HG03457 (cell line): ENCODE data around the gene CNTLN.
"Not testable (repeated sequence)": the region's sequence is repeated elsewhere in the genome, so short reads cannot be mapped to it uniquely, and the experiment has no call there.

ENCODE experiments used
- ATAC-seq: cut with Tn5 transposase; IDR thresholded peaks from one replicate; pipeline ENCODE4 v1.9.1; 2021; ENCODE audit warnings: moderate number of reproducible peaks; ENCODE audit not compliant: unreplicated experiment

Gene CNTLN

DNA sequence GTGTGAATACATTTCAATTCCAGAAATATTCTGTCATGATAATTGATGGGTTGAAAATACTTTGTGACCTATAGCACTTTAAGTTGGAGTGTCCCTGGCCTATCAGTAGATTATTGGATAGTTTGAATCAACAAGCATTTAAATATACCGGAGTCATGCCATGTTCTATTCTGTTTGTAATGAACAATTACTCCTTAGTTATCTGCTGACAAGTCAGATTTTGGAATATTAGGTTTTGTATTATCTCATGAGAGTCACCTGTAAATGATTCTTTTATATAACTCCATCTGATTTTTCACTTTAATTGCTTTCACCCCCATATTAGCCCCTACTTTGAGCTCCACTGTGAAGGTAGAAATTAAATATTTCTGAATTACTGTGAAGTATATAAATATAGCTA, 351.6 kb downstream of the CNTLN start:
- no peak for ATAC-seq

DNA sequence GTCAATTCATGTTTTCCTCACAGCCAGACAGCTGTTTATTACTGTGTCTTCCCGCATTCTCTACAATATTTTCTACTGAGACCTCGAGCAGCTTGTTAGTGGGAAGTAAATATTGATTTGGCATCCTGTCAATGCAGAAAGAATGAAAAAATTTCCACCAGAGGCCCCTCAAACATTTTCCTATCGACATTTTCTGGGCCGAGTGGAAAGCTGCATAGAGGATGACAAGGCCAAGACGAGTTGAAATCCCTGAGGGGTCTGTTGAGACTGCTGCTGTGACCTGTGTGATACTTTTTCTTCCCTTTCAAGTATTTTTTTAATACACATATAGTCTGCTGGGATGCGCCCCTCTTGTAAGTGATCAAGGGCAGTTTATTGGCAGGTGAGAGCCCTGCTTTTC, 352.6 kb downstream of the CNTLN start:
- ATAC-seq = no peak

DNA sequence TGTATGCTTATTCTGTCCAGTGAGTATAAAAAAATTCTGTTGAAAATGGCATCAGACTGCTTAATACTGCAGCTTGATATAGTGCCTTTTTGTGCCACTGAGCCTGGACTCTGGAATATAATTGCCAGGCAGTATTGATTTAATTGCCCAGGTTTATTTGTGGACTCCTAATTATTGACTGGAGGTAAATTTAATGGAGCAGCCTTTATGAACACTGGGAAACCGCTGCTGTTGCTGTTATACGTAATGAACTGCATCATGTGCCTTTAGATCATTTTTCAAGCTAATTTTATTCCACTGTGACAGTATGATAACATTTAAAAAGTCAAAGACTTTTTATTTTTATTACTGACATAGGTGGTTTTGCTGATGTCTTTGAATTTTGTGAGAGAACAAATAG, 353.8 kb downstream of the CNTLN start:
- no peak for ATAC-seq

DNA sequence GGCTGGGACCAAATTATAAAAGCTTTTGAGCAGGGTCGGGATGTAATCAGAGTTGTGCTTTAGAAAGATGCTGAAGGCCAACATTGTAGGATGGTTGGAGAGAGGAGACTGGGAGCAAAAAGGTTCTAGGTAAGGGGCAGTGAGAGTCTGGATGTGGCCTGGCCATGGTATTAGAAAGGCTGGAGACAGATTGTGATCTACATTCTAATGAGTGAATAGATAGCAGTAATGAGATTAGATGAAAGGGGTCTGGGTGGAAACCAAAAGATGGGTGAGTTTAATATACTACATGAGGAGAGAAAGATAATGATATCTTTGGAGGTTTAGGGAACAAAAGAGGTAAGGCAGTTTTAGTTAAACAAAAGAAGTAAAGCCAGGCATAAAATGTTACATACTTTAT, 355.3 kb downstream of the CNTLN start:
- ATAC-seq = no peak

DNA sequence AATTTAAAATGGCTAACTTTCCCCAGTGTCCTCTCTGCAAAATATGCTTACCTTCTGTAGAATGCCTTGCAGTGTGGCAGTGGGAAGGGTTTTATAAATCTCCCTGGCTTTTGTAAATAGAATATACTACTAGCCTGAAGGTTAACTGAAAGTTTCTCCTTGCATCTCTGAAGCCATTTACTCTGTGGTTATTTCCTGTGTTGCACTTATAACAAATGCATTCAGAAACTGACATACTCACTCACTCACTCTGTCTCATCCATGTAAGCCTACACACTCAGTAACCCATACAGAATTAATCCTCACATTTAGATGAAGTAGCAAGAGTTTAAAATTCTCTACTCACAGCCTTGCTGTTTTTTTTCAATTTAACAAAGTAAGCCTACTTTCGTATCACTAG, 356.9 kb downstream of the CNTLN start:
- no peak for ATAC-seq

DNA sequence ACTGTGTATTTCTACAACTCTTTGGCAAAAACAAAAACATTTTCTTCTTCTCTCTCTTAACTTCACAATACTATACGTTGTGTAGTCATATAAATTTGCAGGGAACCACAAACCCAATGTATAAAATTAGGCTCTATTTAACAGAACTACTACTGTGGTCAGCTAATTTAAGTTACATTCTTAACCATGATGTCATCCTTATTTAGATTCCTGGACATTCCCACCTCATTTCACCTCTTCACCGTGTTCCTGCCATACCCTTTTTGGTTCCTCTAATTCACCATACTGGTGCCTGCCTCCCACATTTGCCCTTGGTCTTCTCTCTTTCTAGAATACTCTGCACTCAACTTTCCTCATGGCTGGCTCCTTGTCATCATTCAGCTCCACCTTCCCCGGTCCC, 368.4 kb downstream of the CNTLN start:
- ATAC-seq = no peak

DNA sequence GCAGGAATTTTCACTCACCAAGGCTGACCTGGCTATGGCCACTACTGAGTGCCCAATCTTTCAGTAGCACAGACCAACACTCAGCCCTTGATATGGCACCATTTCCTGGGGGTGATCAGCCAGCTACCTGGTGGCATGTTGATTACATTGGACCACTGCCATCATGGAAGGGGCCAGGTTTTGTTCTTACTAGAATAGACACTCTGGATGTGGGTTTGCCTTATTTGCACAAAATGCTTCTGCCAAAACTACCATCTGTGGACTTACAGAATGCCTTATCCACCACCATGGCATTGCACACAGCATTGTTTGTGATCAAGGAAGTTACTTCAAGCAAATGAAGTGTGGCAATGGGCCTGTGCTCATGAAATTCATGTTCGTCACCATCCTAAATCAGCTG, 374.3 kb downstream of the CNTLN start:
- ATAC-seq = no peak

DNA sequence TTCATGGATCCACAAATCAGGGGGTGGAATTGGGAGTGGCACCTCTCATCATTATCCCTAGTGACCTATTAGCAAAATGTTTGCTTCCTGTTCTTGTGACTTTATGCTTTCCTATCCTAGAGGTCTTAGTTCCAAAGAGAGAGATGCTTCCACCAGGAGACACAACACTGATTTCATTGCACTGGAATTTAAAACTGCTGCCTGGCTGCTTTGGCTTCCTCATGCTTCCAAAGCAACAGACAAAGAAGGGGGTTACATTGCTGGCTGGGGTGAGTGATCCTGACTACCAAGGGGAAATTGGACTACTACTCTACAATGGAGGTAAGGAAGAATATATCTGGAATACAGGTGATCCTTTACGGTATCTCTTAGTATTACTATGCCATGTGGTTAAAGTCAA, 374.9 kb downstream of the CNTLN start:
- no peak for ATAC-seq

DNA sequence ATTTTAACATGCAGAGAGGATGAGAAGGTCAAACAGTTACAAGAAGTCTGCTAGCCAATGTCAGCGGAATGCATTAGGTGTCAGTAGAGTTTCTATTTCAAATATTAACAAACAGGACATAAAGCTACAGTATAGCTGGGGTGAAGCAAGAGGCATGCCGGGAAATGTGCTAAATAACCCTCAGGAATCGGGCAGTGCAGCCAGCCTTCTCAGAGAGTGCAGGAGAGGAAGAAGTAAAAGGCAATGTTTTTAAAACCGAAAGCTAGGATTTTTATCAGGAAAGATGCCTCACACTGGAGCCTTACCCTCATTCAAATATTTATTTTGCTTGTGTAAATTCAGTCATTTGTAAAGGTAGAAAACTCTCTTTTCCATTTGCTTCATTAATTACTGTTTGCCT, 384.9 kb downstream of the CNTLN start:
- ATAC-seq = no peak

DNA sequence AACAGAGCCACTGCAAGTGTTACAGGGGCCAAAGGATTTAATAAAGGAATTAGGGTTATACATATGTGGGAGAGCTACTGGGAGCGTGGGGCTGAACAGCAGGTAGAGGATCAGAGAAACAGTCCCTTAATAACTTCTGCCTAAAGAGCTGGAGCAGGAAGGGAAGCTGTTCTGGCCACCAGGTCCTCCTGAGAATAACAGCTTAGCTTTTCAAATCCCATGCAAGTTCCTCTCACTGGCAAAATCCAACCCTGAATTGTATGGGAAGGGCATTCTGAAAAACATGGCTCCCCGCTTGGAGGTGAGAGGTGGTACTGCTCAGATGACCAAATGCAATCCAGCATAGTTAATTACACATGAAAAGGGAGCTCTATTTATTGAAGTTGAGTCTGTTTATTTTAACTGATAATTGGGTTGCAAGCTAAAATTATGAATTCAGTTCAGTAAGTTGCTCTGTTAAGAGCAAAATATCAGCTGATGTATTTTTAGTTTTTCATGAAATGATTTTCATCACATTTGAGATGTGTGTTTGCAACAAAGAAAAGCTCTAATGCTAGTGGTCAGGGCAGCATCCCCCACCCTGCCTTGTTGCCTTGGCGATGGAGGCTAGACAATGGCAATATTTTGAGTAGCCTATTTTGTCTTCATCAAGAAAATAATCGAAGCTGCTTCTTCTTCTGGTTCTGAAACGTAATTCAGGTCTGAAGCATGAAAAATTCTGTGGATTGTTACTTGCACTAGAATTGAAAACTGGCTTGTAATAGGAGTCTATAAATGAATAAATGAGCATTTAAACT, 385.6 kb downstream of the CNTLN start:
- ATAC-seq = no peak

DNA sequence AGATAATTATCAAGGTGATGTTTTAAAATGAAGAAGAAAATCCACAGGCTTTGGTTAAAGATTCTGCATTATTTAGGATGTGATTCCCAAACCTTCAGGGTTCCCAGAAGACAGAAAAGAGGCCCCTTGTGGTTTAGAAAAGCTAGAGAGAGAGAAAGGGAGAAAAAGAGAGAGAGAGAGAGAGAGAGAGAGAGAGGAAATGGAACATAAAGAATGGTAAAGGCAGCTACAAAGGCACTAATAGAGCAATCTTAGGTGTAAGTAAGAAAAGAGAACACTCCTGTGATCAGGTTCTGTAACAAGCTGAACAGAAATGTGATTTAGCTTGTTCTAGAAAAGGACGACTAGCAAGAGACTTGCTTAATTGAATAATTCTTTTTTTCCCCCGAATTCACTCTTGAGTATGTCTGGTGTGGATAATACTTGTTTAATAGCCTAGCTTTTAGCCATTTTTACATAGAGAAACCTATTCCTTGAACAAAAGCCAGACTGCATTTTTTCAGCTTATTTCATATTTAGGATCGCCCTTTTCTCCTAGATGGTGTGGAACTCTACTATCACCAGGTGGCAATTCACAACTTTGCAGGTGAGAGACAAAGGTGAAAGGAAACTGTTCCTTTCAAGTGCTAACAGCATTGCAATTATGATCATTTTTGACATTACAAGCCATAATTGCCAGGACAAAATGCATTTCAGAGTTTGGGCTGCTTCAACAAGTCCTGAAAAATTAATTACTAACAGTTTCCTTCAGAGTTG, 386.4 kb downstream of the CNTLN start:
- ATAC-seq = no peak

DNA sequence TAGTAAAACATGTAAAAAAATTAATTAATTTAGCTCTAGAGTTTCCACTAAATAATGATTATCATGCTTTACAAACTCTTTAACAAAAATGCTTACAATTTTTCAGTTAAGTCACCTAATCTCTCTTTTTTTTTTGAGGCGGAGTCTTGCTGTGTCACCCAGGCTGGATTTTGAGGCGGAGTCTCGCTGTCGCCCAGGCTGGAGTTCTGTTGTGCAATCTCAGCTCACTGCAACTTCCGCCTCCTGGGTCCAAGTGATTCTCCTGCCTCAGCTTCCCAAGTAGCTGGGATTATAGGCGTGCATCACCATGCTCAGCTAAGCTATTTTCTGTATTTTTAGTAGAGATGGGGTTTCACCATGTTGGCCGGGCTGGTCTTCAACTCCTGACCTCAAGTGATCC, 391.9 kb downstream of the CNTLN start:
- ATAC-seq = not testable (repeated sequence)

DNA sequence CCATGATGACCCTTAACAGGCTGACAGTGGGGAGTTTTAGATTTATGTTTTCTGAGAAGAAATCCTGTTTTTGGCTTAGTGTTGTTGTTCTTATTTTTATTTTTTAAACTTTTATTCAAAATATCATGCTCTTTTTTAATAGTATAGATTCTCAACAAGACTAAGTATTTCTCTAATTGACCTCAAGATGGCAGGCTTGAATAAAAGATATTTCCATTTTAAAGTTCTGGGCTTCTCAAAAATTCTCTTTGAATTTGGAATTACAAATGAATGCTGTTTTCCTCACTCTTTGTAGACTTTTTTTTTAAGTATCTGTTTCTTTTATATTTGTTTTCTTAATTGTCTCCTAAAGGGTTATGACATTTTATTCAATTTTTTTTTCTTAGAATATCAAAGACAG, 394.0 kb downstream of the CNTLN start:
- ATAC-seq = no peak

DNA sequence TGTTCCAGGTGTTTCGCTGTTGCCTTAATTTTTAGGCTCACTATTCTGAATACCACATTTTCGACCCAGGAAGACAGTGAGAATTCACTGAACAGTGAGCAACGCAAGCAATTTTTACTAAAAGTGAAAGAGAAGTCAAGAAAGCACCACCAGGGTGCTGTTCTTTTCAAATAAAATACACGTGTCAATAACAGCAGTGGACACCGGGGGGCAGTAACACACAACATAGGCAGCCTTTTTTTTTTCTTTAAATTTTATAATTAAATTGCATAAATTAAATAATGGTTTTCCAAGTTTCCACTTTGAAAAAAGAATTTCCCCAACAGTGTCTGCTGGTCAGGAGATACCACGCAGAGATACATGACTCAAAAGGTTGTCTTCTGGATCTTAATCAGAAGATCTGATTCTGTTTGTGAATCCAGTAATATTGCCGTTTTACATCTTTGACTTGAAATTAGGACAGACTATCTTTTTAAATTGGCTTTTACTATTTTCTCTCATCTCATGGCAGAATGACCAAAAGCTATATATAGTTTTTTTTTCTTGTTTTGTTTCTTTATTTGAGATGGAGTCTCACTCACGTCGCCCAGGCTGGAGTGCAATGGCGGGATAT, 396.9 kb downstream of the CNTLN start:
- no peak for ATAC-seq

DNA sequence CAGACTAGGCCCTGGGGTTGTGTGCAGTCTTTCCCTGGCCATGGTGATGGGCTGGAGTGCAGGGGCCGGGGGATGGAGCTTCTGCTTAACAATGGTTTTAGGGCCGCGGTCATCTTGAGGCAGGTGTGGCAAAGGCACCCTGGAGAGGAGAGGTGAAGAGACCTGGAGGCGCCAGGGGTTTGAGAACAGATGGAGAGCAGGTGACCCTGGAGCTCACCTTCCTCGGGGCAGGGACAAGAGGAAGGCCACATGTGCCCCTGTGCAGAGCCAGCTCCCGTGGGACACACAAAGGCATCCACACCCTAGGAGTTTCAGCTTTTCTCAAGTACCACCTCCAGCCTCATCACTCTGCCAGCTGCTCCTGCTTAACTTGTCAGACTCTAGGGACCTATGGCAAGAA, 397.6 kb downstream of the CNTLN start:
- no peak for ATAC-seq

DNA sequence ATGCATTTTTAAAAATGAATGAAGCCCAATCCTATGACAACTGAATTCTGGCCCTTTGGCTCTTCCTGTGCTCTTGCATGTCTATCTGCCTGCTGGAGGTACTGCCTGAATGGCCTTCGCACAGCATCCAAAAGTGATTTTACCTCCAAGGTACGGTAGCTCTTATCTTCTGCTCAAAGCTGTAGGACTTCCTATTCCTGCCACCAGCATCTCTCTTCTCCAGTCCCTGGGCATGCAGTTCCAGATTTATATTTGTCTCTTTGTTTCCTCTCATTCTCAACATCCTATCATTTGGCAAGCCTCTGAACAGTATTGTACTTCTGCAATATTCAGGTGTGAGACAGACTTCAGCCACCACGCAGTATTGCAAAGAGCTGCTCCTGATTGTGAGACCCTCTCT, 400.3 kb downstream of the CNTLN start:
- ATAC-seq = no peak

DNA sequence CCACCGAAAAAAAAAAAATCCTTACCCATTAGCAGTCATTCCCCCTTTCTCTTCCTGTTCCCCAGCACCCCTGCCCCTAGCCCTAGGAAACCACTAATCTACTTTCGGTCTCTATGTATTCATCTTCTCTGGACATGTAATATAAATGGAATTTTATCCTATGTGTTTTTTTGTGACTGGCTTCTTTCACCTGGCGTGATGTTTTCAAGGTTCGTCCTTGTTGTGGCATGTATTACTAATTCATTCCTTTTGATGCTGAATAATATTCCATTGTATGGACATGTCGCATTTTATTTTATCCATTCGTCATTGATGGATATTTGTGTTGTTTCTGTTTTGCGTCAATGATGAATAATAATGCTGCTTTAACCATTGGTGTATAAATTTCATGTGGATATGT, 401.2 kb downstream of the CNTLN start:
- ATAC-seq = no peak

DNA sequence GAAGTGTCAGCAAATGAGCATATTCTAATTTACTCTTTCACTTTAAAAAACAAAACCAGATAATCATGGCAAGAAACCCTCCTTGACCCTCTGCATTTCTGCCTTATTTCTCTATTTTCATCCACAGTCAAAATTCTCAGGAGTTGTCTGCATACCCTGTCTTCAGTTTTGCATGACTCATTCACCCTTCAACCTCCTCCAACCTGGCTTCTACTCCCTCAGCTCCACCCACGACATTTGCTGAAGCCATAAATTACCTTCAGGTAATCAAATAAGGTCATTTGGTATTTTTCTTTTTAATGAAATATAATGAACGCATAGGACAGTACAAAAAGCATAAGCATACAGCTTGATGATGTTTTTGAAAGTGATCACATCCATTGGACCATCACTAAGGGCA, 416.2 kb downstream of the CNTLN start:
- ATAC-seq = no peak
